ENCODE results near the gene SH3BGRL3. TPM values are rescaled to one million over a fixed set of nuclear protein-coding genes. Genes with fewer than 3 reads are reported as not detected.
A peak's percentile ranks its signal among the peaks of the same experiment; 100 is the strongest.

SH3BGRL3 gene
- total RNA-seq, 1 donor from 2014 or later = 4.2 TPM

DNA sequence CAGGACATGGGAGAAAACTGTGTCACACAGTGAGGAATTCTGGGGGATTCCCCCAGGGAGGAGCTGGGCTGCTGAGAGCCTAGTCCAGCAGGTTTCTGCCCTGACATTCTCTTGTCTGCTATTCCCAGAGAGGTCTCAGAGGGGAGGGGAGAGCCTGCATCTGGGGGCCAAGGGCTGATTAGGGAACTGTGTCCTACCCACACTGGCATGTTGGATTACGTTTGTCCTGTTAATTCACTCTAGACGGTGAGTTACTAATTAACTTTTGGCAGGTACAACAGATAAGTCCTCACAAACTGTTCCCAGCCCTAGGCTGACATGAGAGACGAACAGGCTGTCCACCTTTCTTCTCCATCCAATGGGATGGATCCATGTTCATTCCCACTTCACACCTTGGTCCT lies 2.6 kb upstream of the SH3BGRL3 start:
- no peak overlapping the region for H3K4me3 ChIP-seq (ENCODE audit: low read length in 3 of 3)
- H3K9ac ChIP-seq (ENCODE audit: low read depth in 1 of 3, low read length in 3 of 3) = peak overlapping the region in 2 of 3 donors; percentile 39 to 50
- H3K27me3 ChIP-seq (ENCODE audit: control insufficient read depth in 3 of 3, insufficient read depth in 3 of 3, low read length in 3 of 3) = no peaks in the 10 kb centered on the region
- H3K36me3 ChIP-seq (ENCODE audit: control insufficient read depth in 3 of 3, insufficient read depth in 3 of 3, low read length in 3 of 3) = peaks cover 43 to 63% (median 48%) of the 10 kb centered on the region in 3 donors
- H3K9me3 ChIP-seq (ENCODE audit: control insufficient read depth in 3 of 3, low read length in 3 of 3) = no peaks in the 10 kb centered on the region
- peak overlapping the region; percentile 83 for H3K27ac ChIP-seq (ENCODE audit: low read depth, low read length)
- peaks cover 63 to 76% (median 71%) of the 10 kb centered on the region in 3 donors for H3K4me1 ChIP-seq (ENCODE audit: control insufficient read depth in 3 of 3, insufficient read depth in 3 of 3, low read length in 3 of 3)

GRCh38 chr1:26277719-26278118 lies 2.2 kb upstream of the SH3BGRL3 start:
- Histone ChIP-seq H3K27me3 (ENCODE audit: control insufficient read depth in 3 of 3, insufficient read depth in 3 of 3, low read length in 3 of 3) (no peaks in the 10 kb centered on the region), H3K9me3 (ENCODE audit: control insufficient read depth in 3 of 3, low read length in 3 of 3) (no peaks in the 10 kb centered on the region), H3K4me1 (ENCODE audit: control insufficient read depth in 3 of 3, insufficient read depth in 3 of 3, low read length in 3 of 3) (peaks cover 63 to 81% (median 74%) of the 10 kb centered on the region in 3 donors), H3K4me3 (ENCODE audit: low read length in 3 of 3) (no peak overlapping the region), H3K9ac (ENCODE audit: low read depth in 1 of 3, low read length in 3 of 3) (peak overlapping the region; percentile 21 to 50 (median 39)), H3K27ac (ENCODE audit: low read depth, low read length) (peak overlapping the region; percentile 83), H3K36me3 (ENCODE audit: control insufficient read depth in 3 of 3, insufficient read depth in 3 of 3, low read length in 3 of 3) (peaks cover 42 to 61% (median 46%) of the 10 kb centered on the region in 3 donors)

- peak overlapping the region in 2 of 3 donors; percentile 7 to 50 for H3K9ac ChIP-seq (ENCODE audit: low read depth in 1 of 3, low read length in 3 of 3)
- no peak overlapping the region for H3K4me3 ChIP-seq (ENCODE audit: low read length in 3 of 3)
- H3K36me3 ChIP-seq (ENCODE audit: control insufficient read depth in 3 of 3, insufficient read depth in 3 of 3, low read length in 3 of 3) = peaks cover 36 to 55% (median 44%) of the 10 kb centered on the region in 3 donors
- peak overlapping the region; percentile 83 for H3K27ac ChIP-seq (ENCODE audit: low read depth, low read length)
- H3K27me3 ChIP-seq (ENCODE audit: control insufficient read depth in 3 of 3, insufficient read depth in 3 of 3, low read length in 3 of 3) = no peaks in the 10 kb centered on the region
- H3K4me1 ChIP-seq (ENCODE audit: control insufficient read depth in 3 of 3, insufficient read depth in 3 of 3, low read length in 3 of 3) = peaks cover 63 to 86% (median 77%) of the 10 kb centered on the region in 3 donors
- no peaks in the 10 kb centered on the region for H3K9me3 ChIP-seq (ENCODE audit: control insufficient read depth in 3 of 3, low read length in 3 of 3)
These were observed 1.6 kb upstream of the SH3BGRL3 start for GRCh38 chr1:26278303-26278702.

DNA sequence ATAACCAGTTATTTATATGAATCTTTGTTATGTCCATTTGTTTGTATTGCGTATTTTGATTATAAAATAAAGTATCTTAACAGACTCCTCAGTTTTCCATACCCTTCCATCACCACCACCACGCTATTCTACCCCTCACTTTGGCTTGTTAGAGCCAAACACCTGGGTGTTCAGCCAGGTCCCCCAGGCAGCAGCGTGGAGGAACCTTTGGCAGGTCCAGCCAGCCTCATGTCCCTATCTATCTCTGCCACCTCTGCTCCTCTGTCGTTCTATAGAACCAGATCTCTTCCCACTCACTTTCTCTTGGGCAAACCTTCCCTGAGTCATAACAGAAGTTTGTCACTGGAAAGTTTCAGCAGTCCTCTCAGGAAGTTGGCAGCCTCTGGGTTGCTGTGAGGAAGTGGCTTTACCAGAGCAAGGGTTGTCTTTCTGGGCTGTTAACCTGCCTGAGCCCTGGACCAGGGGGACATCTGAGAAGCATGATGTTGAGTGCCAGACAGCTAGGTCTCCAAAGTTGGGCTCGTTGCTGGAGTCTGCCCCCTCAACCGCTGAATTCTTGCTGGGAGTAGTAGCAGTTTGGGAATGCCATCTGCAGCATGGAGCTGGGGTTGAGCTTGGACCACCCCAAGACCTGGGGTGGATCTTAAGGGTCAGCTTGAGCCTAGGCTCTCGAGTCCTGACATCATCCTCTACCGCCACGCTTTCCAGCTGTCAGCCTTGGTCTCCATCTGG lies 996 bp upstream of the SH3BGRL3 start:
- Histone ChIP-seq H3K4me3 (ENCODE audit: low read length in 3 of 3) (peak overlapping the region; percentile 67 to 83 (median 76)), H3K27me3 (ENCODE audit: control insufficient read depth in 3 of 3, insufficient read depth in 3 of 3, low read length in 3 of 3) (no peaks in the 10 kb centered on the region), H3K36me3 (ENCODE audit: control insufficient read depth in 3 of 3, insufficient read depth in 3 of 3, low read length in 3 of 3) (peaks cover 36 to 52% (median 45%) of the 10 kb centered on the region in 3 donors), H3K4me1 (ENCODE audit: control insufficient read depth in 3 of 3, insufficient read depth in 3 of 3, low read length in 3 of 3) (peaks cover 63 to 91% (median 80%) of the 10 kb centered on the region in 3 donors), H3K9ac (ENCODE audit: low read depth in 1 of 3, low read length in 3 of 3) (peak overlapping the region; percentile 71 to 80 (median 74)), H3K27ac (ENCODE audit: low read depth, low read length) (peak overlapping the region; percentile 83), H3K9me3 (ENCODE audit: control insufficient read depth in 3 of 3, low read length in 3 of 3) (no peaks in the 10 kb centered on the region)

- Histone ChIP-seq H3K27me3 (ENCODE audit: control insufficient read depth in 3 of 3, insufficient read depth in 3 of 3, low read length in 3 of 3) (no peaks in the 10 kb centered on the region), H3K27ac (ENCODE audit: low read depth, low read length) (peak overlapping the region; percentile 83), H3K36me3 (ENCODE audit: control insufficient read depth in 3 of 3, insufficient read depth in 3 of 3, low read length in 3 of 3) (peaks cover 36 to 43% (median 40%) of the 10 kb centered on the region in 3 donors), H3K9ac (ENCODE audit: low read depth in 1 of 3, low read length in 3 of 3) (peak overlapping the region; percentile 57 to 80 (median 67)), H3K4me1 (ENCODE audit: control insufficient read depth in 3 of 3, insufficient read depth in 3 of 3, low read length in 3 of 3) (peaks cover 64 to 90% (median 87%) of the 10 kb centered on the region in 3 donors), H3K9me3 (ENCODE audit: control insufficient read depth in 3 of 3, low read length in 3 of 3) (no peaks in the 10 kb centered on the region), H3K4me3 (ENCODE audit: low read length in 3 of 3) (peak overlapping the region; percentile 67 to 83 (median 76))
These were observed 602 bp downstream of the SH3BGRL3 start for GRCh38 chr1:26280333-26281042.

- Histone ChIP-seq H3K27me3 (ENCODE audit: control insufficient read depth in 3 of 3, insufficient read depth in 3 of 3, low read length in 3 of 3) (no peaks in the 10 kb centered on the region), H3K9ac (ENCODE audit: low read depth in 1 of 3, low read length in 3 of 3) (peak overlapping the region in 1 of 3 donors; percentile 33), H3K27ac (ENCODE audit: low read depth, low read length) (no peak overlapping the region), H3K4me1 (ENCODE audit: control insufficient read depth in 3 of 3, insufficient read depth in 3 of 3, low read length in 3 of 3) (peaks cover 64 to 90% (median 86%) of the 10 kb centered on the region in 3 donors), H3K36me3 (ENCODE audit: control insufficient read depth in 3 of 3, insufficient read depth in 3 of 3, low read length in 3 of 3) (peaks cover 32 to 41% (median 38%) of the 10 kb centered on the region in 3 donors), H3K4me3 (ENCODE audit: low read length in 3 of 3) (peak overlapping the region in 1 of 3 donors; percentile 13), H3K9me3 (ENCODE audit: control insufficient read depth in 3 of 3, low read length in 3 of 3) (no peaks in the 10 kb centered on the region)
These were observed 1.4 kb downstream of the SH3BGRL3 start for GRCh38 chr1:26281091-26281958.

GRCh38 chr1:26281971-26282370 lies 2.1 kb downstream of the SH3BGRL3 start:
- Histone ChIP-seq H3K36me3 (ENCODE audit: control insufficient read depth in 3 of 3, insufficient read depth in 3 of 3, low read length in 3 of 3) (peaks cover 25 to 34% (median 31%) of the 10 kb centered on the region in 3 donors), H3K9me3 (ENCODE audit: control insufficient read depth in 3 of 3, low read length in 3 of 3) (no peaks in the 10 kb centered on the region), H3K27ac (ENCODE audit: low read depth, low read length) (no peak overlapping the region), H3K4me1 (ENCODE audit: control insufficient read depth in 3 of 3, insufficient read depth in 3 of 3, low read length in 3 of 3) (peaks cover 62 to 88% (median 84%) of the 10 kb centered on the region in 3 donors), H3K9ac (ENCODE audit: low read depth in 1 of 3, low read length in 3 of 3) (peak overlapping the region in 1 of 3 donors; percentile 33), H3K27me3 (ENCODE audit: control insufficient read depth in 3 of 3, insufficient read depth in 3 of 3, low read length in 3 of 3) (no peaks in the 10 kb centered on the region), H3K4me3 (ENCODE audit: low read length in 3 of 3) (peak overlapping the region in 1 of 3 donors; percentile 13)

DNA sequence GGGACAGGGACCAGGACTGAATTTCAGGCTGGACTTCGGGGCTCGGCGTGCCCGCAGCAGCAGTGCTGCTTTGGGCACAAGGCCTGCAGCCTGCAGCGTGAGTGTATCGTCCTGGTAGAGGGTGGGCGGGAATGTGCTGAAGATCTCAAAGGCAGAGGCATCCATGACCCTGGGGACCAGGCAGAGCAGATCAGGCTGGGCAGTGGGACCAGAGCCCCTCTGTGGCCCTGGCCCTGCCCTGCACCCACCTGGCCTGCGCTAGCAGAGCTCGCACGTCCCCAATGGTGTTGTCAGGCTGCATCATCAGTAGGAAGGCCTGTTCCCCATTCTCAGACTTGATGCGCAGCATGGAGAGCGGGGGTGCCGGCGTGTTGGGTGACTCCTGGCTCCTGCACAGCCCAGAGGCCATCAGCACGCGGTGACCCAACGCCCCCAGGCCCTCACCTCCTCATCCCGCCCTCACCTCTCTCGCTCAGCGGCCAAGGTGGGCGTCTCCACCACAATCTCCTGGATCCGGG lies 2.6 kb downstream of the SH3BGRL3 start:
- Histone ChIP-seq H3K36me3 (ENCODE audit: control insufficient read depth in 3 of 3, insufficient read depth in 3 of 3, low read length in 3 of 3) (peaks cover 20 to 29% (median 26%) of the 10 kb centered on the region in 3 donors), H3K4me3 (ENCODE audit: low read length in 3 of 3) (no peak overlapping the region), H3K27ac (ENCODE audit: low read depth, low read length) (no peak overlapping the region), H3K27me3 (ENCODE audit: control insufficient read depth in 3 of 3, insufficient read depth in 3 of 3, low read length in 3 of 3) (no peaks in the 10 kb centered on the region), H3K4me1 (ENCODE audit: control insufficient read depth in 3 of 3, insufficient read depth in 3 of 3, low read length in 3 of 3) (peaks cover 62 to 88% (median 84%) of the 10 kb centered on the region in 3 donors), H3K9me3 (ENCODE audit: control insufficient read depth in 3 of 3, low read length in 3 of 3) (no peaks in the 10 kb centered on the region), H3K9ac (ENCODE audit: low read depth in 1 of 3, low read length in 3 of 3) (peak overlapping the region in 1 of 3 donors; percentile 32)

- Histone ChIP-seq H3K9me3 (ENCODE audit: control insufficient read depth in 3 of 3, low read length in 3 of 3) (no peaks in the 10 kb centered on the region), H3K27ac (ENCODE audit: low read depth, low read length) (no peak overlapping the region), H3K9ac (ENCODE audit: low read depth in 1 of 3, low read length in 3 of 3) (peak overlapping the region in 1 of 3 donors; percentile 16), H3K36me3 (ENCODE audit: control insufficient read depth in 3 of 3, insufficient read depth in 3 of 3, low read length in 3 of 3) (peaks cover 13 to 21% (median 18%) of the 10 kb centered on the region in 3 donors), H3K4me3 (ENCODE audit: low read length in 3 of 3) (no peak overlapping the region), H3K4me1 (ENCODE audit: control insufficient read depth in 3 of 3, insufficient read depth in 3 of 3, low read length in 3 of 3) (peaks cover 58 to 88% (median 77%) of the 10 kb centered on the region in 3 donors), H3K27me3 (ENCODE audit: control insufficient read depth in 3 of 3, insufficient read depth in 3 of 3, low read length in 3 of 3) (no peaks in the 10 kb centered on the region)
These were observed 3.5 kb downstream of the SH3BGRL3 start for GRCh38 chr1:26283279-26283853.

Data from skeletal muscle tissue (tissue), 4 donors.